Iris pigment epithelial cell (primary cell): Measurements from ENCODE around the gene CXCL12.

ENCODE experiments used
- DNase-seq: peaks from one replicate; pipeline ENCODE4 v3.0.0-alpha.2; 2011; ENCODE audit warnings: low read depth

Gene CXCL12

DNA sequence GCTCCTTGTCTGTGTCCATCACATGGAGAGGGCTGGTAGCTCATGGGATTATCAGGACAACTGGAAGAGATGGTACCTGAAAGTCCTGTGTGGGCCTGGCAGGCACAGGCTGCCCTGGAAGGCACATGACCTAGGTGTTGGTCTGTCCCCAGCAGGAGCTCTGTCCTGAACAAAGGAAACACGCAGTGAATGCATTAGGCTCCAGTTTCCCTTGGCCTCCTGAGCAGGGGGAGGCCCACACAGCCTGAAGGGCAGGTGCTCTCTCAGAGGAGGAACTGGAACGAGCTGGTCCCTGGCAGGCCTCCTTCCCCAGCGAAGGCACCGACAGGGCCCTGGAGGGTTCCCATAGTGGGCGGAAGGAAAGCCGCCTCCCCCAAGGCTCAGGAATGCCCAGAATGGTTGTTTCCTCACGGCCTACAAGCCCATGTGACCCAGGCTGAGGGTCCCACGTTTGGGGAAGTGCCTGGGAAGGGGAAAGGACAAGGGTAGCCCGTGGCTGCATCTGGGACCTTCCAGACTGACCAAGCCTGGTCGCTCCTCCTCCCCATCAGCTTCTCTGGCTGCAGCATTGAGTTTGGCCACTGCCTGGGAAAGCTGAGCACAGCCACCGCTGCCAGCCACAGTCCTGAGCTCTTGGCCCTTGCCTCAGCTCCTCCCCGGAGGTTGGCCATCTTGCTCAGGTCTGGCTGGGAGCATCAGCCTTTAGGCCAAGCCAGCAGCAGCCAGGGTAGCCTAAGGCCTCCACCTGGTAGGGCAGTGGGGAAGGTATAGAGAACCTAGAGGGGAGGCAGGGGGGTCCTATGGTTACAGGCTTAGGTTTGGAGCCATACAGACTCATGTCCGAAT lies 21.8 kb downstream of the CXCL12 start:
- DNase-seq, result no peak

- DNase-seq, result no peak
These were observed 23.8 kb downstream of the CXCL12 start for GRCh38 chr10:44361109-44361508.

DNA sequence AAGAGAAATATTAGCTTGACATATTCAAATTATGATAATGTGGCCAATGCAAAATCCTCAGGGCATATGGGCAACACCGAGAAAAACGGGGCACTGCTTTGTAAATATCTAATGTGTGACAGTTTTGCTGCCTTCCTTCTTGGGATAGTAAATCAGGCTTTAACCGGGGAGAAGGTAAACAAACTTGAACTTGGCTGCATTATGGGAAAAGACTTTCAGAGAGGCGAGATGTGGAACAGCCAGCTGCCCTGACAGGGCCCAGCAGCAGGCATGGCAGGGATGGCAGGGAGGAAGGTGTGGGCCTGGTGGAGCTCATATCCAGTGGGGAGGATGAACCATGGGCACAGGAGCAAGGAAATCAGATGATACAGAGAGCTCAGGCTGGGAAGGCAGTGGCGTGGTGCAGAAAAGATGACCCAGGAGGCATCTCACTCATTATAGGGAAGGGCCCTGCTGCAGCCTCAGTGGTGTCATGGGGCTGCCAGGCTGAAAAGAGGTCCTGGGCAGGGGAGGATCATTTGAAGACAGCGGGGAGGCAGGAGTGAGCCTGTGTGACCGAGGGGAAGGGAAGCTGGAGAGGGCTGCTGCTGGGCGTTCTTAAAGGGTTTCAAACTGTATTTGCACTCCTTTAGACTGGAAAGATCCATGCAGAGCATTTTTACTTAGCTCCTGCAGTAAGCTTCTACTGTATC lies 26.7 kb downstream of the CXCL12 start:
- no peak for DNase-seq

DNA sequence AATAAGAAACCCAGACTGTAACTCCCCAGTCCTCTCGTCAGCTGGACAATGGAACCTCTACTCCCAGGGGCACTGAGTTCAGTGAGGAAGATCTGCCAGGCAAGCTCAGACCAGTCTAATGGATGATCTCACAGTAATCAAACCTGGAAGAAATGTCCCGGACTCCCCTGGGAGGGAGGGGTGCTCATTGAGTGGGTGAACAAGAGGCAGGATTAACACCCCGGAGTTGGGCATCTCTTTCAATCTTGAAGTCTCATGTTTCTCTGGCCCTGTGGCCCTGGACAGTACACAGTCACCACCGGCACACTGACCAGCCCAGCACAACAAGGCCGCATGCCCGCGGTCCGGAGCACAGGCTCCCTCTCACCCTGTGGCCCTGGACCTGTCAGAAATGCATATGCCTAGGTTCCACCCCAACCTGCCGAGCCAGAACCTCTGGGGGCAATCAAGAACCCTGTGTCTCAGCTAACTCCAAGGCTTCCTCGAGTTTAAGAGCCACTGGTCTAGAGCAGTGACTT lies 27.8 kb downstream of the CXCL12 start:
- no peak for DNase-seq

- DNase-seq, result no peak
These were observed 28.5 kb downstream of the CXCL12 start for GRCh38 chr10:44356139-44357022.

GRCh38 chr10:44355630-44356029 lies 29.3 kb downstream of the CXCL12 start:
- DNase-seq, result no peak

DNA sequence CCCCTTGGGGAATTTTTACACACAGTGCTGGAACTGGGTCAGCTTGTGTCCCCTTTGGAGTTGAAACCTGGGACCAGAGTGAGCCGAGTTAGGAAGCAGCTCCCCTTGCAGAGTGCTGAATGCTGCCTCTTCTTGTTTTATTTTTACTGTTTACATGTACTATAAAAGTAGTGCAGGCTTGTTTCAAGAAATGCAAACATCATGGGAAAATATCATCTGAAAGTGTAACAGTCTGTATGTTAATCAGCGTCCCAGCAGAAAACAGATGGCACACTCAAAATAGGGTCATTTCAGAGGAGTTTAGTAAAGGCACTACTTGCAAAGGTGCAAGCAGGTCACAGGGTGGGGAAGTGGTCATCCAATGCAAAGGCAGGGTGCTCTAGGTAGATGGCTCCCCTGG lies 30.1 kb downstream of the CXCL12 start:
- DNase-seq, result no peak

DNA sequence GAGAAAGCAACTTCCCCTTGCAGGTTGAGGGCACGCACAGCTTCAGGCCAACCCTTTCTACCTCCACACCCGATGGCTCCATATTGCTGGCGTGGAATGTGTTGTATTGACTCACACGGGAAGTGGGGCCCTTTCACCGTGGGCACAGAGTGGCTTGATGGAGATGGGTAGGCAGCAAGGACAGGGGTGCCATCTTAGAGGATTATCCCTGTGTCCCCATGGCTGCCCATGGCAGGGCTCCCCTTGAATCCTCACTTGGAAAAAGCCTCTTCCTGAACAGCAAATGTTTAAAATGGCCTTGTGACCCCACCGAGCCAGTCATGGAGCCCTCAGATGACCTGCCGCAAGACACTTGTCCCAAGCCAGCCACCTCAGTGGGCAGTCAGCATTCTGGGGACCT lies 31.2 kb downstream of the CXCL12 start:
- DNase-seq, result no peak

GRCh38 chr10:44353128-44353390 lies 31.8 kb downstream of the CXCL12 start:
- no peak for DNase-seq

- DNase-seq, result peak; percentile 45
These were observed 32.4 kb downstream of the CXCL12 start for GRCh38 chr10:44352316-44353127.

- no peak for DNase-seq
These were observed 36.4 kb downstream of the CXCL12 start for GRCh38 chr10:44348496-44348895.

DNA sequence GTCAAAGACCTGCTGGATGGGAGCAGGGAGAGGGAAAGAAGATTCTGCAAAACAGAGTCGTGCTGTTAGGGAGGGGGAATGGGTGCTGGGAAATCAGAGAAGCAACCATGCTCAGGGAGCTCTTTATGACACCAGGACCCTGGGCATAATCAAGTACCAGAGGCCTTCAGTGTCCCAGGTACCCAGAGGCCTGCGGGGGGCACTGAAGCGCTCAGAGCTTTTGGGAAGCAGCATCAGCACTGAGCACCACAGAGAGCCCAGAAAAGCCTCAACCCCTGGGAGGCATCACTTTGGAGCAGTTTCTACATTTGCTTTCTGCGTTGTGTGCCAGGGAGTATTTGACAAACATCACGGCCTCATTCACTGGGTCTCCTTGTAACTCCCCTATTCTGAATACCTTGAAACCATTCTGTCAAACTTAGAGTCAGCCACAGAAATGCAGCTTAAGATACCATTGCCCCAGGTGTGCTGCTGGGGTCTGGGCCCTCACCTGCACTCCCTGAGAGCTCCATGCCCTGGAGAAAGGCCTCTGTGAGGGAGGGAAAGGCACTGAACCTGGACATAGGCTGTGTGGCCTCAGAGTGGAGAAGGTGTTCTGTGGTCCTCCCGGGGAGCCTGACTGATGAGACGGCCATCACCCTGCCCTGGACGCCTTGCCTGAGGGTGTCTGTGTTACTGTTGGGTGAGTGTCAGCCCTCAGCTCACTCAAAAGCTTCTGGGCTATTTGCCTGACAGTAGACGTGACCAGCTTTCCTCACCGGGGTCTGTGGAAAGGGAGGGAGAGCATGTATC lies 37.1 kb downstream of the CXCL12 start:
- DNase-seq, result no peak

DNA sequence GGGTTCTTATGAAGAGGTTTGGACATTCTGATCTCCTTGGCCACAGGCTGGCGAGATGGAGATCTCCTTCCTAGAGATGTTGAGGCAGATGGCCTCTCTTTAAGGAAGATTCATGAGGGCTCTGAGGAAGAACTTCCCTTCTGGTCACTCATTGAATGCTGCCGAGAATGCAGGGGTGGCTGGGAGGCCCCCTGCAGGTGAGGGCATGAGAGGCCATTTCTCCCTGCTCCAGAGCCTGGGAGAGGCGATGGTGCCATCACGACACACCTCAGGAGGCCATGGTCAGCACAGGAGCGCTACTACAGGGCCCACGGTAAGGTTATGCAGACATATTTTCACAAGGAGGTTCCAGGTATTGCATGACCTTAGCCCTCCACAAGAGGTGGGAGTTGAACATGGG lies 40.2 kb downstream of the CXCL12 start:
- DNase-seq, result no peak

- no peak for DNase-seq
These were observed 41.1 kb downstream of the CXCL12 start for GRCh38 chr10:44343843-44344242.

GRCh38 chr10:44341886-44342285 lies 43.0 kb downstream of the CXCL12 start:
- DNase-seq, result no peak

DNA sequence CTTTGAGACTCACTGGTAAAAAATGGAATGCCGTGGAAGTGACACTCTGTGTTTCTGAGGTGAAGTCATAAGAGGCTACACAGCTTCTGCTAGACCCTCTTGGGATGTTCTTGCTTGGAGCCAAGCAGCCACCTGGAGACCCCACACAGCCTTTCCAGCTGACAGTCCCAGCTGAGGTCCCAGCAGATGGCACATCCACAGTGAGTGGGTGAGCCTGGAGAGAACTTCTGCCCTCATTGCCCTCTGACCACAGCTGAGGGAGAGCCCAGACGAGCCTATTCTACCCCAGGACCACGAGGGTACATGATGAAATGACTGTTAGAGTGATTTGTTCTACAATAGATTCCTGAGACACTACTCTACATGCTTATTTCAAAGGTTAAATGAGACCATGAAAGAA lies 44.3 kb downstream of the CXCL12 start:
- DNase-seq, result no peak

GRCh38 chr10:44339218-44339617 lies 45.7 kb downstream of the CXCL12 start:
- peak; percentile 56 for DNase-seq

- no peak for DNase-seq
These were observed 47.8 kb downstream of the CXCL12 start for GRCh38 chr10:44337081-44337480.

GRCh38 chr10:44335330-44336021 lies 49.4 kb downstream of the CXCL12 start:
- no peak for DNase-seq

GRCh38 chr10:44334621-44335184 lies 50.2 kb downstream of the CXCL12 start:
- DNase-seq, result peak; percentile 81
